ENCODE results near the gene ETV6. TPM values are rescaled to one million over a fixed set of nuclear protein-coding genes. Genes with fewer than 3 reads are reported as not detected.

Gene ETV6
- total RNA-seq, 1 experiment from 2014 or later, result 14.1 TPM

- ChIA-PET POLR2A (no interaction called here), RAD21 (ENCODE audit: low non-redundant PET in 1 of 2, low total read pairs in 2 of 2, uncharacterized antibody in 2 of 2, unreplicated experiment in 2 of 2) (no interaction called here), CTCF (no interaction called here)
- H3K9me3 ChIP-seq (ENCODE audit: control insufficient read depth in 1 of 2, insufficient read depth in 1 of 2, low read depth in 1 of 2, low read length in 2 of 2), result no peaks in the 10 kb centered on the region
- H3K9me2 ChIP-seq (ENCODE audit: insufficient read depth), result no peaks in the 10 kb centered on the region
- no peaks in the 10 kb centered on the region for H3K27me3 ChIP-seq (ENCODE audit: insufficient read depth, low read length)
- H3K4me2 ChIP-seq (ENCODE audit: low read length), result no peak overlapping the region
- no peak overlapping the region for H3K9ac ChIP-seq (ENCODE audit: low read length)
- no peak for DNase-seq (ENCODE audit: low read depth, low spot score)
- no peaks in the 10 kb centered on the region for H3K79me2 ChIP-seq (ENCODE audit: insufficient read depth, low read length)
- intact Hi-C loops (cut with micrococcal nuclease), result no loop called here
- BruUV-seq (replicated peaks), result no TSS peak
- TF ChIP-seq SRF (IDR thresholded peaks at IDR 0.05; ENCODE audit: low read depth) (no peak), MAX (IDR thresholded peaks at IDR 0.05) (no peak), ZFX (IDR thresholded peaks at IDR 0.05) (no peak), YY1 (IDR thresholded peaks at IDR 0.05; ENCODE audit: extremely low read depth, insufficient replicate concordance, low read depth, low read length) (no peak), JUND (IDR thresholded peaks at IDR 0.05) (no peak), SIN3A (IDR thresholded peaks at IDR 0.05; ENCODE audit: low read depth) (no peak), CBX3 (IDR thresholded peaks at IDR 0.05; ENCODE audit: low read depth) (no peak), ZBTB33 (IDR thresholded peaks at IDR 0.05; ENCODE audit: extremely low read depth, insufficient replicate concordance, low read length) (no peak), SP1 (IDR thresholded peaks at IDR 0.05; ENCODE audit: low read depth) (no peak), CEBPB (IDR thresholded peaks at IDR 0.05; ENCODE audit: low read depth) (no peak), ELF1 (IDR thresholded peaks at IDR 0.05; ENCODE audit: borderline replicate concordance, low read depth) (no peak), REST (IDR thresholded peaks at IDR 0.05; ENCODE audit: low read depth) (no peak), EZH2 (IDR thresholded peaks at IDR 0.05) (no peak), TCF7L2 (IDR thresholded peaks at IDR 0.05; ENCODE audit: borderline replicate concordance, extremely low read depth, insufficient read depth, insufficient read length) (no peak), EGR1 (IDR thresholded peaks at IDR 0.05; ENCODE audit: low read depth) (no peak), POLR2A (IDR thresholded peaks at IDR 0.05; ENCODE audit: borderline replicate concordance, extremely low read depth, insufficient read depth, insufficient read length) (no peak)
- no peak for ATAC-seq
- H3K36me3 ChIP-seq (ENCODE audit: control insufficient read depth in 1 of 2, insufficient read depth in 2 of 2, low read length in 2 of 2), result no peaks in the 10 kb centered on the region
- no peak overlapping the region for H3K4me3 ChIP-seq (replicated peaks in 1 of 2; ENCODE audit: low read depth in 1 of 2, low read length in 2 of 2)
- no peaks in the 10 kb centered on the region for H4K20me1 ChIP-seq (ENCODE audit: insufficient read depth)
- H3K4me1 ChIP-seq (ENCODE audit: control insufficient read depth in 1 of 2, insufficient read depth in 2 of 2, low read length in 2 of 2), result no peaks in the 10 kb centered on the region
- H2AFZ ChIP-seq (ENCODE audit: low read depth, low read length, poor library complexity, severe bottlenecking), result no peak overlapping the region
- no peak overlapping the region for H3K27ac ChIP-seq (ENCODE audit: low read depth, low read length)
Observed at GRCh38 chr12:11630046-11630706, 19.3 kb upstream of the ETV6 start.
